ENCODE data around the gene HS6ST1.

HS6ST1 gene

GRCh38 chr2:128305555-128306080 is 13.1 kb downstream of the HS6ST1 start:
- TF ChIP-seq POLR2A (IDR thresholded peaks at IDR 0.05; ENCODE audit: low read depth, low read length), result no peak
- FAIRE-seq (no peak), DNase-seq (ENCODE audit: insufficient read length, low spot score) (no peak)

- FAIRE-seq (no peak), DNase-seq (ENCODE audit: insufficient read length, low spot score) (peak; percentile 76)
- TF ChIP-seq POLR2A (IDR thresholded peaks at IDR 0.05; ENCODE audit: low read depth, low read length), result no peak
Observed at GRCh38 chr2:128304715-128305554, 13.7 kb downstream of the HS6ST1 start.

GRCh38 chr2:128304330-128304714 is 14.3 kb downstream of the HS6ST1 start:
- FAIRE-seq (no peak), DNase-seq (ENCODE audit: insufficient read length, low spot score) (no peak)
- TF ChIP-seq POLR2A (IDR thresholded peaks at IDR 0.05; ENCODE audit: low read depth, low read length), result no peak

DNA sequence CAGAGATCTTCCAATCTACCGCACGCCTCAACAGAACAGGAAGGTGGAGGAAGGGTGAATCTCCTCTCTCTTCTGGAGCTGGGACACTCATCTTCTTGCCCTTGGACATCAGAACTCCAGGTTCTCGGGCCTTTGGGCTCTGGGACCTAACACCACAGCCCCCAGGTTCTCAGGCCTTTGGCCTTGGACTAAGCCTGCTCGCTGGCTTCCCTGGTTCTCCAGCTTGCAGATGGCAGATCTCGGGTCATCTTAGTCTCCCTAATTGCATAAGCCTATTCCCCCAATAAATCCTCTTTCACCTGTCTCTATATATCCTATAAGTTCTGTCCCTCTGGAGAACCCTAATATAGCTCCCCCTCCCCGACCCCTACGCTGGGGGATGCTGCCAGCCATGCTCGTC is 14.8 kb downstream of the HS6ST1 start:
- DNase-seq (ENCODE audit: insufficient read length, low spot score), result no peak
- no peak for TF ChIP-seq POLR2A (IDR thresholded peaks at IDR 0.05; ENCODE audit: low read depth, low read length)
- FAIRE-seq, result no peak

- no peak for TF ChIP-seq POLR2A (IDR thresholded peaks at IDR 0.05; ENCODE audit: low read depth, low read length)
- no peak for FAIRE-seq
- no peak for DNase-seq (ENCODE audit: insufficient read length, low spot score)
Observed at GRCh38 chr2:128303095-128303791, 15.4 kb downstream of the HS6ST1 start.

DNA sequence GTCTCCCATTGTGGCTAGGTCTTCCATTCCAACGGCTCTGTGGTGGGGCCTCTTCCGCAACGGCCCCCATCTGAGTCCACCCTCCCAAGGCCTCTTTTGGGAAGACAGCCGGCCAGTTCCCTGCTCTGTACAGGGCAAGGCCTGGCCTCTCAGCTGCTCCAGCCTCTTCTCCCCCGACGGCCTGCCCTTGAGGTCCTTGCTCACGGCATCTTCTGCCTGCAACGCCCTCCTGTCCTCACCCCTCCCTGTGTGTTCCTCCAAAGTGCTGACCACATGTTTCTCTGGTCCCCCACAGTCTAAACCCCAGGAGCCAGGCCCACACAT is 16.0 kb downstream of the HS6ST1 start:
- TF ChIP-seq POLR2A (IDR thresholded peaks at IDR 0.05; ENCODE audit: low read depth, low read length), result no peak
- DNase-seq (ENCODE audit: insufficient read length, low spot score) (no peak), FAIRE-seq (no peak)

DNA sequence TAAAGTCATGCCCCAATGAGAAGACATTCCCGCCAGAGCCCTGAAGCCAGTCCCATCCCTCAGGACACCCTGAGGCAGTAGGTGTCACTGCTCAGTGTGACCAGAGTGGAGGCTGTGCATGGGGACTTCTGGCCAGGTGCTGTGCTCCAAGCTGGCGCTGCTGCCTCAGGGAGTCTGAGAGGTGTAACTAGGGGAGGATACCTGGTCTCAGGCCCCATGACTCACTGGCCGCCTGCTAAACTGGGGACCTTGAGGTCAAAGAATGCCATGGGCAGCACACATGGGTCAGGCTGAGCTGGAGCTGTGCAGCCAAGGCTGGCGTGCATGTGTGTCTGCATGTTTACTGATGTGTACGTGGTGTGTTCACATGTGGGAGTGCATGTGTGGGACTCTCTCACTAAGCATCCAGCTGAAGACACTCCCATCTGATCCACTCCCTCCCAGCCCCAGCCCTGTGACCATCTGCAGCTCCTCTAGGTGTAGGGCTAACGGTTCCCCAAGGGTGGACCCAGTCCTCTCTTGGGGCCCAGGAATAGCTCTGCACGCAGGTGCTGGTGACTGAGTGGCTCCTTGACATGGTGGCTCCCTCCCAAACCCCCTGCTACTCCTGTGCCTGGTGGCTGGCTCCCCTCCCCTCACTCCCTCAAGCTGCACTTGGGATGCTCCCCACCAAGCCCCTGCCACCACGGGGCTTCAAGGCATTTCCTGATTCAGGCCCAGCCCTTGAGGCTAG is 16.5 kb downstream of the HS6ST1 start:
- FAIRE-seq (no peak), DNase-seq (ENCODE audit: insufficient read length, low spot score) (no peak)

DNA sequence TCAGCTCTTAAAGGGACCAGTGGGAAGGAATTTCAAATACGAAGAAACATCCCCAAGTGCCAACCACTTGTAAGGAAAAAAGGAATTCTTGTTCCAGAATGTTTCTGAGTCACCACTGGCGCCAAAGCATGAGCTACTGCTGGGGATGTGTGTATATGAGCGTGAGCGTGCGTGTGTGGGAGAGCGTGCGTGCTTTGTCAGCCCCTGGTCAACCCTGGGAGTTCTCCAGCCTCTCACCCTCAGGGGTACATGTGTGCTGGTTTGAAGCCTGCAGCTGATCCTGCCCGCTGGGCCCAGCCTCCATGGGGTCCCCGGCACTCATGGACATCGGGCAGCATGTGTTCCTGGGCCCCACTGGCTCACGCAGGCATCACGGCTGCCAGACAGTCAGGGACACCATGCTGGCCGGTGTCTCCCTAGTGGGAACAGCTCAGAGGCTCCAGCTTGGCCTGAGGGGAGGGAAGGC is 17.1 kb downstream of the HS6ST1 start:
- FAIRE-seq, result no peak

More for the DNA sequence above, 16.5 kb downstream of the HS6ST1 start:
- TF ChIP-seq POLR2A (IDR thresholded peaks at IDR 0.05; ENCODE audit: low read depth, low read length), result no peak

DNA sequence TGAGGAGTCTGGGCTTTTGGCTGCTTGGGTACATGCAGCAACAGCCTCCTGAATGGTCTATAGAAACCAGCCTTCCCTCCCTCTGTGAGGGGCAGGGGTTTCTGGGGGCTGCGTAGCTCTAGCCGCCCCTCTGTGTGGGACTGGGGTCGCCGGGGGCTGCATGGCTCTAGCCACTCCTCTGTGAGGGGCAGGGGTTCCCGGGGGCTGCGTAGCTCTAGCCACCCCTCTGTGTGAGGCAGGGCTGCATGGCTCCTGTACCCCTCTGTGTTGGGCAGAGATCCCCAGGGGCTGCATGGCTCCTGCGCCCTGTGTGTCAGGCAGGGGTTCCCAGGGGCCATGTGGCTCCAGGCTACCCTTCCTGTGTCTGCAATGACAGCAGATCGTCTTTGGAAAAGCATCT is 17.6 kb downstream of the HS6ST1 start:
- TF ChIP-seq POLR2A (IDR thresholded peaks at IDR 0.05; ENCODE audit: low read depth, low read length), result no peak
- no peak for FAIRE-seq
- no peak for DNase-seq (ENCODE audit: insufficient read length, low spot score)

More for the DNA sequence above, 17.1 kb downstream of the HS6ST1 start:
- no peak for TF ChIP-seq POLR2A (IDR thresholded peaks at IDR 0.05; ENCODE audit: low read depth, low read length)
- DNase-seq (ENCODE audit: insufficient read length, low spot score), result peak; percentile 69

- DNase-seq (ENCODE audit: insufficient read length, low spot score) (no peak), FAIRE-seq (no peak)
- TF ChIP-seq POLR2A (IDR thresholded peaks at IDR 0.05; ENCODE audit: low read depth, low read length), result no peak
Observed at GRCh38 chr2:128300151-128301020, 18.3 kb downstream of the HS6ST1 start.

GRCh38 chr2:128299628-128300027 is 19.0 kb downstream of the HS6ST1 start:
- no peak for TF ChIP-seq POLR2A (IDR thresholded peaks at IDR 0.05; ENCODE audit: low read depth, low read length)
- DNase-seq (ENCODE audit: insufficient read length, low spot score) (no peak), FAIRE-seq (no peak)

DNA sequence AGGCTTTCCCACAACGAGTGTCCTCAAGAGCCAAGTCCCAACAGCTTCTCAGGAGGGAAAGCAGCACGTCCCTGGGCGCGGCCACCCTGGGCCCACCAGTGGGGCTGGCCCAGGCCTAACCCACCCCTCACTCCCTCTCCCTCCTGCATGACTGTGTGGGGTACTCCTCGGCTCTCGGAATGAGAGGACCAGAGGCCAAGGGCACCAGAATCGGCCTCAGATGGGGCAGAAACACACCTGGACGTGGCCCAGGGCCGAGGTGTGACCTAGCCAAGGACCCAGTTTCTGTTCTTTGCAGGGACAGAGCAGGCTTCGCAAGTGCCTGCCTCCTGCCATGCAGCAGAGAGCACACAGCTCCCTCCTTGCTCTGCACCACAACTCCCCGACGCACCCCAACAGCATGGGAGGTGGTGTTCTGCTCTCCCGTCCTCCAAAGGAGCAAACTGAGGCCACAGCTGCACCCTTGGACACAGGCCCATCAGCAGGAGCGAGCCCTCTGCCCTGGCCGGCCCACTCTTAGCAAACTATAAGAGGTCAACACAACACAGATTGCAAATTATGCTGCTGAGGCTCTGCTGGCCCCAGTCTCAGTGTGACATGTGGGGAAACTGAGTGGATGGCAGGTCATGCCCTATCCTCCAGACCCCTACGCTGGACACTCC is 19.7 kb downstream of the HS6ST1 start:
- FAIRE-seq (no peak), DNase-seq (ENCODE audit: insufficient read length, low spot score) (no peak)
- no peak for TF ChIP-seq POLR2A (IDR thresholded peaks at IDR 0.05; ENCODE audit: low read depth, low read length)

DNA sequence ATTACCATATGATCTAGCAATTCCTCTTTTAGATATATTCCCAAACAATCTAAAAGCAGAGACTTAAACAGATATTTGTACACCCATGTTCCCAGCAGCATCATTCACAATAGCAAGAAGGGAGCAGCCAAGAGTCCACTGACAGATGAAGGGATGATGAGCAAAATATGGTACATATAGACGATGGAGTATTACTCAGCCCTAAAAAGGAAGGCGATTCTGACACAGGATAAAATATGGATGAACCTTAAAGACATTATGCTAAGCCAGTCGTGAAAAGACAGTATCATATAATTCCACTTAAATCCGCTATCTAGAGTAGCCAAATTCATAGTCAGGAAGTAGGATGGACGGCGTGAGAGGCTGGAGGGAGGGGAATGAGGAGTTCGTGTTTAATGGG is 20.4 kb downstream of the HS6ST1 start:
- no peak for TF ChIP-seq POLR2A (IDR thresholded peaks at IDR 0.05; ENCODE audit: low read depth, low read length)
- no peak for FAIRE-seq
- DNase-seq (ENCODE audit: insufficient read length, low spot score), result no peak
